WTC11 (cell line): ENCODE data around the gene RIMS4.

Experiments used
- AFF4 ChIP-seq: sonication (generic); formaldehyde crosslinking; IDR thresholded peaks from 2 replicates; pipeline ENCODE4 v1.8.1; 2023; ENCODE audit warnings: mild to moderate bottlenecking, missing genetic modification reagents, borderline replicate concordance
- ATF3 ChIP-seq: sonication (generic); formaldehyde crosslinking; conservative IDR thresholded peaks from 2 replicates; pipeline ENCODE4 v1.8.1; 2022; ENCODE audit warnings: mild to moderate bottlenecking, missing genetic modification reagents
- EMX1 ChIP-seq: fragments of 250-450 bp; sonication (Bioruptor Pico); IDR thresholded peaks from 2 replicates; pipeline ENCODE4 v1.8.0; 2021; ENCODE audit warnings: mild to moderate bottlenecking
- MLX ChIP-seq: sonication (generic); formaldehyde crosslinking; IDR thresholded peaks from 2 replicates; pipeline ENCODE4 v1.8.1; 2023; ENCODE audit warnings: mild to moderate bottlenecking, missing genetic modification reagents, moderate library complexity
- NR3C1 ChIP-seq: sonication (generic); formaldehyde crosslinking; conservative IDR thresholded peaks from 2 replicates; pipeline ENCODE4 v1.8.1; 2023; ENCODE audit warnings: low read depth, mild to moderate bottlenecking, missing genetic modification reagents
- USF2 ChIP-seq: sonication (generic); formaldehyde crosslinking; IDR thresholded peaks from 2 replicates; pipeline ENCODE4 v1.8.1; 2023; ENCODE audit warnings: mild to moderate bottlenecking, missing genetic modification reagents, moderate library complexity
- ZNF121 ChIP-seq: sonication (generic); formaldehyde crosslinking; IDR thresholded peaks from 2 replicates; pipeline ENCODE4 v1.8.0; 2023; ENCODE audit warnings: missing genetic modification reagents
- TF ChIP-seq, protein P1 (sequence below): fragments of 200-600 bp; IDR thresholded peaks from 2 replicates; pipeline ENCODE4 v1.8.0; 2022; ENCODE audit warnings: antibody characterized with exemption

DNA sequence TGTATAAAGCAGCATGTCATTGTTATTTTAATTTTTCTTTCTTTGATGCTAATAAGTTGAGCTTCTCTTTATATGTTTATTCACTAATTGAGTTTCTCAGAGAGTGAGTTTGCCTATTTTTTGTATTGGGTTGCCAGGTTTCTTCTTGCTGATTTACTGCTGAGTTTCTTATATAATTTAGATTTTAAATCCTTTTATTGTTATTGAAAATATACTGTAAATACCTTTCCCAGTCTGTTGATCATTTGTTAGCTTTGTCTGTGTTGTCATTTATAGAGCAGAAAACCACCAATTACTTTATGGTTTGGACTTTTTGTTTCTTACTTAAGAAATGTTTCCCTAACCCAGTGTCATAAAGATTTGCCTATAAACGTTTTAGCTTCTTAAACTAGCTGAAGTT, 17.1 kb upstream of the RIMS4 start:
- TF ChIP-seq, protein P1, sequence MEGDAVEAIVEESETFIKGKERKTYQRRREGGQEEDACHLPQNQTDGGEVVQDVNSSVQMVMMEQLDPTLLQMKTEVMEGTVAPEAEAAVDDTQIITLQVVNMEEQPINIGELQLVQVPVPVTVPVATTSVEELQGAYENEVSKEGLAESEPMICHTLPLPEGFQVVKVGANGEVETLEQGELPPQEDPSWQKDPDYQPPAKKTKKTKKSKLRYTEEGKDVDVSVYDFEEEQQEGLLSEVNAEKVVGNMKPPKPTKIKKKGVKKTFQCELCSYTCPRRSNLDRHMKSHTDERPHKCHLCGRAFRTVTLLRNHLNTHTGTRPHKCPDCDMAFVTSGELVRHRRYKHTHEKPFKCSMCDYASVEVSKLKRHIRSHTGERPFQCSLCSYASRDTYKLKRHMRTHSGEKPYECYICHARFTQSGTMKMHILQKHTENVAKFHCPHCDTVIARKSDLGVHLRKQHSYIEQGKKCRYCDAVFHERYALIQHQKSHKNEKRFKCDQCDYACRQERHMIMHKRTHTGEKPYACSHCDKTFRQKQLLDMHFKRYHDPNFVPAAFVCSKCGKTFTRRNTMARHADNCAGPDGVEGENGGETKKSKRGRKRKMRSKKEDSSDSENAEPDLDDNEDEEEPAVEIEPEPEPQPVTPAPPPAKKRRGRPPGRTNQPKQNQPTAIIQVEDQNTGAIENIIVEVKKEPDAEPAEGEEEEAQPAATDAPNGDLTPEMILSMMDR = no peak
- no peak for TF ChIP-seq AFF4 (CRISPR knock-in tag)
- TF ChIP-seq ATF3 = no peak
- TF ChIP-seq MLX (CRISPR knock-in tag) = no peak
- TF ChIP-seq USF2 (CRISPR knock-in tag) = no peak
- no peak for TF ChIP-seq ZNF121 (CRISPR knock-in tag)
- no peak for TF ChIP-seq EMX1
- no peak for TF ChIP-seq NR3C1 (CRISPR knock-in tag)
